Loucy (cell line): Measurements from ENCODE around the gene SLC39A1.

Experiments used
- H2AFZ ChIP-seq: fragments of 200-600 bp; sonication (generic); 2 replicates; pipeline ENCODE4 v1.6.0; 2016; ENCODE audit warnings: antibody characterized with exemption, mild to moderate bottlenecking, low read length, moderate library complexity
- H3F3A ChIP-seq: fragments of 200-600 bp; 2 replicates; pipeline ENCODE4 v1.6.0; 2016; ENCODE audit warnings: antibody characterized with exemption, low read depth, mild to moderate bottlenecking
- H3K27me3 ChIP-seq: fragments of 200-600 bp; sonication (generic); 2 replicates; pipeline ENCODE4 v1.6.1; 2014; ENCODE audit warnings: low read length, mild to moderate bottlenecking; ENCODE audit not compliant: insufficient read depth, poor library complexity, severe bottlenecking
- H3K36me3 ChIP-seq: fragments of 200-600 bp; sonication (generic); 2 replicates; pipeline ENCODE4 v1.6.1; 2016; ENCODE audit warnings: low read length; ENCODE audit not compliant: insufficient read depth
- H3K4me1 ChIP-seq: fragments of 200-600 bp; sonication (generic); 2 replicates; pipeline ENCODE4 v1.5.1; 2014; ENCODE audit warnings: low read length, mild to moderate bottlenecking; ENCODE audit not compliant: insufficient read depth, poor library complexity, severe bottlenecking
- H3K4me2 ChIP-seq: fragments of 200-600 bp; sonication (generic); 2 replicates; pipeline ENCODE4 v1.6.0; 2014; ENCODE audit warnings: antibody characterized with exemption, low read length, low read depth, mild to moderate bottlenecking; ENCODE audit not compliant: poor library complexity, severe bottlenecking
- H3K4me3 ChIP-seq: fragments of 200-600 bp; sonication (generic); 2 replicates; pipeline ENCODE4 v1.5.1; 2014; ENCODE audit warnings: low read length, mild to moderate bottlenecking, mixed read lengths; ENCODE audit not compliant: poor library complexity, severe bottlenecking
- H3K79me2 ChIP-seq: fragments of 200-600 bp; sonication (generic); 2 replicates; pipeline ENCODE4 v1.6.1; 2014; ENCODE audit warnings: low read length; ENCODE audit not compliant: insufficient read depth
- H3K9ac ChIP-seq: fragments of 200-600 bp; sonication (generic); 2 replicates; pipeline ENCODE4 v1.6.0; 2014; ENCODE audit warnings: mild to moderate bottlenecking, low read depth, low read length, moderate library complexity; ENCODE audit not compliant: poor library complexity, severe bottlenecking
- H3K9me2 ChIP-seq: fragments of 200-600 bp; sonication (generic); replicated peaks from 2 replicates; pipeline ENCODE4 v1.6.1; 2016; ENCODE audit warnings: low read depth, low read length, mixed read lengths
- H3K9me3 ChIP-seq: fragments of 200-600 bp; sonication (generic); 2 replicates; pipeline ENCODE4 v1.6.1; 2014; ENCODE audit warnings: mild to moderate bottlenecking, antibody characterized with exemption, low read length, low read depth; ENCODE audit not compliant: insufficient read depth
- H4K20me1 ChIP-seq: fragments of 200-600 bp; sonication (generic); 2 replicates; pipeline ENCODE4 v1.6.0; 2014; ENCODE audit warnings: antibody characterized with exemption, low read length, mild to moderate bottlenecking; ENCODE audit not compliant: insufficient read depth, poor library complexity, severe bottlenecking
- CTCF ChIP-seq: fragments of 200-600 bp; sonication (generic); conservative IDR thresholded peaks from 2 replicates; pipeline ENCODE4 v1.5.1; 2014; ENCODE audit warnings: mild to moderate bottlenecking, antibody characterized with exemption, low read length
- EZH2phosphoT487 ChIP-seq: fragments of 200-600 bp; IDR thresholded peaks from 2 replicates; pipeline ENCODE4 v1.6.1; 2018; ENCODE audit warnings: antibody characterized with exemption, mild to moderate bottlenecking, moderate library complexity, borderline replicate concordance

The SLC39A1 gene

GRCh38 chr1:153933430-153933829, 29.9 kb downstream of the SLC39A1 start:
- Histone ChIP-seq H4K20me1 (no peaks in the 10 kb centered on the region), H3K4me1 (no peaks in the 10 kb centered on the region), H2AFZ (no peak overlapping the region), H3K36me3 (peaks cover 35% of the 10 kb centered on the region; the same call in 1 of the 2 replicates), H3F3A (no peaks in the 10 kb centered on the region), H3K9me3 (no peaks in the 10 kb centered on the region), H3K79me2 (no peaks in the 10 kb centered on the region), H3K27me3 (no peaks in the 10 kb centered on the region), H3K4me2 (no peak overlapping the region), H3K9me2 (no peaks in the 10 kb centered on the region), H3K4me3 (no peak overlapping the region), H3K9ac (no peak overlapping the region)
- TF ChIP-seq CTCF (no peak), EZH2phosphoT487 (no peak)

- Histone ChIP-seq H3K9me3 (no peaks in the 10 kb centered on the region), H3K9me2 (no peaks in the 10 kb centered on the region), H3K36me3 (peaks cover 29% of the 10 kb centered on the region; the same call in 1 of the 2 replicates), H3K4me2 (no peak overlapping the region), H3F3A (no peaks in the 10 kb centered on the region), H3K27me3 (no peaks in the 10 kb centered on the region), H3K79me2 (no peaks in the 10 kb centered on the region), H3K4me1 (no peaks in the 10 kb centered on the region), H4K20me1 (no peaks in the 10 kb centered on the region), H3K4me3 (no peak overlapping the region), H2AFZ (no peak overlapping the region), H3K9ac (no peak overlapping the region)
- TF ChIP-seq CTCF (no peak), EZH2phosphoT487 (no peak)
These were observed 30.9 kb downstream of the SLC39A1 start for GRCh38 chr1:153932156-153933131.

- Histone ChIP-seq H3K9ac (no peak overlapping the region), H3F3A (no peaks in the 10 kb centered on the region), H3K79me2 (no peaks in the 10 kb centered on the region), H2AFZ (no peak overlapping the region), H3K27me3 (no peaks in the 10 kb centered on the region), H3K9me3 (no peaks in the 10 kb centered on the region), H3K9me2 (no peaks in the 10 kb centered on the region), H3K36me3 (peaks cover 12% of the 10 kb centered on the region; the same call in 1 of the 2 replicates), H4K20me1 (no peaks in the 10 kb centered on the region), H3K4me1 (no peaks in the 10 kb centered on the region), H3K4me3 (no peak overlapping the region), H3K4me2 (no peak overlapping the region)
- TF ChIP-seq EZH2phosphoT487 (no peak), CTCF (no peak)
These were observed 33.1 kb downstream of the SLC39A1 start for GRCh38 chr1:153929981-153930948.
